ENCODE results near the gene PGBD5. TPM values are rescaled to one million over a fixed set of nuclear protein-coding genes. Genes with fewer than 3 reads are reported as not detected.

Gene PGBD5
- total and polyA plus RNA-seq, 9 of the 15 experiments (the other 6 are each of a cell fraction or from before 2014, with no cell fraction given): under 0.01 to 0.40 (median 0.10) TPM; not detected in 3

GRCh38 chr1:230392536-230392909, 33.6 kb downstream of the PGBD5 start:
- TF ChIP-seq HLTF (IDR thresholded peaks at IDR 0.05) (no peak), SUPT5H (IDR thresholded peaks at IDR 0.05) (no peak), BCOR (IDR thresholded peaks at IDR 0.05) (no peak), HOMEZ (CRISPR knock-in tag; IDR thresholded peaks at IDR 0.05) (no peak), RBM25 (IDR thresholded peaks at IDR 0.05; ENCODE audit: low read depth, low read length, severe bottlenecking) (no peak), ESRRB (CRISPR knock-in tag; IDR thresholded peaks at IDR 0.05; ENCODE audit: borderline replicate concordance) (no peak), ZKSCAN1 (IDR thresholded peaks at IDR 0.05; ENCODE audit: low read depth, low read length) (no peak), ZBTB1 (CRISPR knock-in tag; IDR thresholded peaks at IDR 0.05; ENCODE audit: borderline replicate concordance, low read depth) (no peak)
- Histone ChIP-seq H3K36me3 (ENCODE audit: control insufficient read depth, insufficient read depth, low read length) (no peaks in the 10 kb centered on the region), H3K9ac (ENCODE audit: insufficient read depth in 1 of 2, low read depth in 2 of 2, low read length in 2 of 2) (no peak overlapping the region), H3K27ac (ENCODE audit: extremely low read depth, low read depth, low read length) (no peak overlapping the region), H4K20me1 (replicated peaks; ENCODE audit: control insufficient read depth, insufficient read depth, low read length) (peaks cover 4% of the 10 kb centered on the region; the same call in 1 of the 2 replicates), H3K9me1 (ENCODE audit: control insufficient read depth, insufficient read depth, low read length) (no peaks in the 10 kb centered on the region), H3K4me3 (no peak overlapping the region), H3K4me1 (replicated peaks in 1 of 2; ENCODE audit: control insufficient read depth in 2 of 2, insufficient read depth in 2 of 2, low read length in 2 of 2) (no peaks in the 10 kb centered on the region), H3K4me2 (ENCODE audit: insufficient read depth, low read length) (no peak overlapping the region), H3K79me2 (ENCODE audit: control insufficient read depth, insufficient read depth, low read length) (no peaks in the 10 kb centered on the region), H3K27me3 (ENCODE audit: control insufficient read depth in 2 of 2, insufficient read depth in 2 of 2, low read length in 2 of 2) (peaks cover 21 to 59% of the 10 kb centered on the region in 2 experiments; a peak in 4 of 5 replicates), H3K9me3 (replicated peaks; ENCODE audit: control insufficient read depth, insufficient read depth, low read depth, low read length) (no peaks in the 10 kb centered on the region), H2AFZ (ENCODE audit: low read depth, low read length) (no peak overlapping the region)
- intact Hi-C loops (cut with micrococcal nuclease) (no loop called here), in situ Hi-C loops (cut with MboI) (no loop called here)
- ChIA-PET POLR2A (no interaction called here), CTCF (ENCODE audit: low intra/inter-chr PET ratio) (no interaction called here)
- ATAC-seq (no peak), DNase-seq (ENCODE audit: extremely low read depth in 1 of 4, low spot score in 3 of 4) (no peak), FAIRE-seq (no peak)
- WGBS (ENCODE audit: insufficient coverage, low coverage, missing lambda C conversion rate): 1% methylated on average over 8 of the region's 9 CpGs
- BruUV-seq (replicated peaks): no TSS peak

Data from K562 (cell line).